ENCODE measurements around the gene CIAPIN1.
"Not testable (repeated sequence)": the region's sequence is repeated elsewhere in the genome, so short reads cannot be mapped to it uniquely, and the experiment has no call there.

Gene CIAPIN1

GRCh38 chr16:57406881-57407280, 40.3 kb downstream of the CIAPIN1 start:
- ATAC-seq, result no peak
- no peak for DNase-seq

GRCh38 chr16:57405097-57405496, 42.1 kb downstream of the CIAPIN1 start:
- ATAC-seq (peak; percentile 26), DNase-seq (no peak)

GRCh38 chr16:57403965-57404817, 43.0 kb downstream of the CIAPIN1 start, which contains the start of gene CCL17:
TSS of gene CCL17 (plus strand) at chr16:57404767. CDS start at chr16:57413933, 9,166 bp downstream.
- no peak for ATAC-seq
- no peak for DNase-seq

GRCh38 chr16:57401943-57402640, 45.1 kb downstream of the CIAPIN1 start:
- ATAC-seq, result no peak
- no peak for DNase-seq

- DNase-seq, ATAC-seq: not testable (repeated sequence)
These were observed 49.7 kb downstream of the CIAPIN1 start for GRCh38 chr16:57397493-57397892.

DNA sequence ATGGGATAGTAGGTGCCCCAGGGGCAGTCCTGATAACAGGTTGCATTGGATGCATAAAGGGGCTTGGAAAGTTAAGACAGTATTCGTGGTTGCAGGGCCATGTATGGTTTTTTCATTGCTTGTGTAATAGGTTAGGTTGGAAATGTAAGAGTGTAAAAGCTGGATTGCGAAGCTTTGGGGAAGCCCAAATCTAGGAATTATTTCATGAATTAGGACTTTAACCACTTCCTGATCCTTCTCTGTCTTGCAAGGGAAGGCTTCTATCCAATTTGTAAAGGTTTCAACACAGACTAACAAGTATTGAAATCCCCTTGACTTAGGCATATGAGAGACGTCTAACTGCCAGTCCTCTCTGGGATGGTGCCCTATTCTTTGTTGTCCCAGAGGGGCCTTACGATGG, 50.4 kb downstream of the CIAPIN1 start:
- ATAC-seq (no peak), DNase-seq (no peak)

GRCh38 chr16:57395026-57395425, 52.2 kb downstream of the CIAPIN1 start:
- DNase-seq (no peak), ATAC-seq (no peak)

DNA sequence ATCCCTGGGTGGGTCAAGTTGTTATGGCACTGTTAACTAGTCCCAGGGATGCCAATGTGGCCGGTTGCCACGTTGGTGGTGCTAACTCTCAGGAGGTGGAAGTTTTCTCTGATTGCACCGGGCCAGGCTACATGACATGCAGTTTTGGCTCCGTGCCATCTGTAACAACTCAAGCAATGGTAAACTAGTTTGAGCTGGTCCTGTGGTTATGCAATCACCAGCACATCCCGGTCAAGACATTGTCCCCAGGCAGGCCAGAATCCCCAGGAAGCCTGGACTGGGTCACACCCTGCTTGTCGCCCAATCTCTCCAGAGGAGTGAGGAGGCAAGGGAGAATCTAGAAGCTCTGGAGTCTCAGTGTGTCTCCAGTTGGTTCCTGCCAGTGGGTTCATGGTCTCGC, 52.7 kb downstream of the CIAPIN1 start:
- ATAC-seq (no peak), DNase-seq (no peak)

DNA sequence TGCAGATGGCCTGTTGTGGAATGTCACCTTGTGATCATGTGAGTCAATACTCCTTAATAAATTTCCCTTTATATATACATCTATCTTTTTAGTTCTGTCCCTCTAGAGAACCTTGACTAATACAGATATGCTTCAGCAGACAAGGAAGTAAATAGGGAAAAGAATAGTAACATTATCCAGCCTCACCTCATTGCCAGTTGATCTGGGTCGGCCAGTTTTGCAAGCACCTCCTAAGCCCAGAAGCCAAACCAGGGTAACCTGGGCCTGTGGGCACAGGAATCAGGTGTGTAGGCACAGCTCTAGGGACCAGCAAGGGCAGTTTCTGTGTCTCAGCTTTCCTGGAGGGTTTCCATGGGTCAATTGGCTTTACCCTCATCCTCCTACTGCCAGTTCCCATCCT, 54.5 kb downstream of the CIAPIN1 start:
- DNase-seq (no peak), ATAC-seq (no peak)

DNA sequence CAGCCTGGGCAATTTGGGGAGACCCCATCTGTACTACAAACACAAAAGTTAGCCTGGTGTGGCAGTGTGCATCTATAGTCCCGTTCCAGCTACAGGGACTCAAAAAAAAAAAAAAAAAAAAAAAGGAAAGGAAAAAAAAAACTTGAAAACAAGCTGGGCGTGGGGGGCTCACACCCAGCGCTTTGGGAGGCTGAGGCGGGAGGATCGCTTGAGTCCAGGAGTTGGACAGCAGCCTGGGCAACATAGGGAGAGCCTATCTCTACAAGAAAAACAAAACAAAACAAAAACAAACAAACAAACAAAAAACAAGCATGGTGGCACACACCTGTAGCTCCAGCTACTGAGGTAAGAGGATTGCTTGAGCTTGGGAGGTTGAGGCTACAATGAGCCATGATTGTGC, 55.5 kb downstream of the CIAPIN1 start:
- ATAC-seq (no peak), DNase-seq (no peak)

DNA sequence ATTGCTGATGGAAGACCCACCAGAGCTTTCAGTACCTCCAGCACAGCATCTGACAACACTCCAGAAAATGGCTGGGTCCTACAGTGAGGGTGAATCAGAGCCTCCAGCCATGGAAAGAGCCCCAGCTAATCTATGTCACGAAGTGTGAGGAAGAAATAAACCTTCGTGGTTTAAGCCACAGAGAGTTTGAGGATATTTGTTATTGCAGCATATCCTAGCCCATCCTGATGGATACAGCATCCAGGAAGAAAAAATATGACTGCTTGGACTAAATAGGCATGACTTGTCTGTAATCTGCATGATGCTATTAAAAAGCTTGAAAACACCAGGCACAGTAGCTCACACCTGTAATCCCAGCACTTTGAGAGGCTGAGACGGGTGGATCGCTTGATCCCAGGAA, 55.9 kb downstream of the CIAPIN1 start:
- DNase-seq (no peak), ATAC-seq (no peak)

- DNase-seq (no peak), ATAC-seq (no peak)
These were observed 56.4 kb downstream of the CIAPIN1 start for GRCh38 chr16:57390636-57391295.

DNA sequence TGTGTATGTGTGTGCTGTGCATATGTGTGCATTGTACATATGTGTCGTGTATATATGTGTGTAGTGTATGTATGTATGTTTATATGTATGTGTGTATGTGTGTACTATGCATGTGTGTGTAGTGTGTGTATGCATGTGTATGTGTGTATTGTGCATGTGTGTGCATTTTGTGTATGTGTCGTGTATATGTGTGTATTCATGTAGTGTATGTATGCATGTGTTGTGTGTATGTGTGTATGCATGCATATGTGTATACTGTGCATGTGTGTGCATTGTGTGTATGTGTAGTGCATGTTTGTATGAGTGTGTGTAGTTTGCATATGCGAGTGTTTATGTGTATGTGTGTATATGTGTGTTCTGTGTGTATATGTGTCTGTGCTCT, 58.1 kb downstream of the CIAPIN1 start:
- ATAC-seq, result no peak
- DNase-seq, result no peak

GRCh38 chr16:57388359-57389086, 58.7 kb downstream of the CIAPIN1 start:
- ATAC-seq (no peak), DNase-seq (no peak)

DNA sequence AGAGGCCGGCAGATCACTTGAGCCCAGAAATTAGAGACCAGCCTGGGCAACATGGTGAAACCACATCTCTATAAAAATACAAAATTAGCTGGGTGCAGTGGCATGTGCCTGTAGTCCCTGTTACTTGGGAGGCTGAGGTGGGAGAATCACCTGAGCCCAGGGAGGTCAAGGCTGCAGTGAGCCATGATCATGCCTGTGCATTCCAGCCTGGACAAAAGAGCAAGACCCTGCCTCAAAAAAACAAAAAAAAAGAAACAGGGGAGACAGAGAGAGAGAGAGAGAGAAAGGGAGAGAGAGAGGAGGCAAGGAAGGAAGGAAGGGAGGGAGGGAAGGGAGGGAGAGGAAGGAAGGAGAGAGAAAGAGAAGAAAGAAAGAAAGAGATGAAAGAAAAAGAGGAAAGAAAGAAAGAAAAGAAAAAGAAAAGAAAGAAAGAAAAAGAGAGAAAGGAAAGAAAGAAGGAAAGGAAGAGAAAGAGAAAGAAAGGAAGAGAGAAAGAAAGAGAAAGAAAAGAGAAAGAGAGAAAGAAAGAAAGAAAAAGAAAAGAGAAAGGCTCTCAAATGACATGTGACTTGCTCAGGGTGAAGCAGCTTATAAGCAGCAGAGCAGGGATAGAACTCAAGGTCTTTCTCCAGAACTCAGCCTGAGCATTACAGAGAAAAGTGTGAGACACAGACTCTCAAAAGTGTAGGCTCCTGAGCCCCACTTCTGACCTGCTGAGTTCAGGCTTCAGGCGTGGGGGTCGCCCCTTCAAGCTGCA, 59.4 kb downstream of the CIAPIN1 start:
- no peak for ATAC-seq
- DNase-seq, result no peak

GRCh38 chr16:57386381-57386951, 60.7 kb downstream of the CIAPIN1 start:
- DNase-seq, result no peak

DNA sequence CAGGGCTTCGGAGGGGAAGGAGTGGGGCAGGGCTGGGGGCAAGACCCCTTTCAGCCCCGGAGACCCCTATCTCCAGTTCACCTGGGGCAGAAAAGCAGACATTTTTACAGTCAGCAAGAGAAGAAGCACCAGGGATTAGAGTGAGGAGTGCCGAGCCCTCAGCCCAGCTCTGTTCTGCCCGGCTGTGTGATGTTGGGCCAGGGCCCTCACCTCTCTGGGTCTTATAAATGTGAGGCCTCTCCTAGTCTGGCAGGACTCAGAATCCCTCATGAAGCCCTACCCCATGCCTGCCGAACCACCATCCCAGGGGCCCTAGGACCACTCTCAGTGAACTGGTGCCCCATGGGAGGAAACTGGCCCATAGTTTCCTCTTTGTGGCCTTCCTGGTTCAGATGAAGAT, 62.1 kb downstream of the CIAPIN1 start:
- DNase-seq (no peak), ATAC-seq (no peak)

More at GRCh38 chr16:57386381-57386951, 60.7 kb downstream of the CIAPIN1 start:
- ATAC-seq, result no peak

DNA sequence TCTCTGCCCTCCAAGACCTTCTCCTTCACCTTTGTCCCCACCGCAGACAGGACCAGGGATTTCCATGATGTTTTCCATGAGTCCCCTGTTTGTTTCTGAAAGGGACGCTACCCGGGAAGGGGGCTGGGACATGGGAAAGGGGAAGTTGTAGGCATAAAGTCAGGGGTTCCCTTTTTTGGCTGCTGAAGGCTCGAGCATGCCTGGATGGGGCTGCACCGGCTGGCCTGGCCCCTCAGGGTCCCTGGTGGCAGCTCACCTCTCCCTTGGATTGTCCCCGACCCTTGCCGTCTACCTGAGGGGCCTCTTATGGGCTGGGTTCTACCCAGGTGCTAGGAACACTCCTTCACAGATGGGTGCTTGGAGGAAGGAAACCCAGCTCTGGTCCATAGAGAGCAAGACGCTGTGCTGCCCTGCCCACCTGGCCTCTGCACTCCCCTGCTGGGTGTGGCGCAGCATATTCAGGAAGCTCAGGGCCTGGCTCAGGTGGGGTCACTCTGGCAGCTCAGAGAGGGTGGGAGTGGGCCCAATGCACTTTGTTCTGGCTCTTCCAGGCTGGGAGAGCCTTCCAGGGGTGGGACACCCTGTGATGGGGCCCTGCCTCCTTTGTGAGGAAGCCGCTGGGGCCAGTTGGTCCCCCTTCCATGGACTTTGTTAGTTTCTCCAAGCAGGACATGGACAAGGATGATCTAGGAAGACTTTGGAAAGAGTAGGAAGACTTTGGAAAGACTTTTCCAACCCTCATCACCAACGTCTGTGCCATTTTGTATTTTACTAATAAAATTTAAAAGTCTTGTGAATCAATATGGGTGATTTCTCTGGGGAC, 62.7 kb downstream of the CIAPIN1 start:
- DNase-seq, result no peak
- no peak for ATAC-seq

DNA sequence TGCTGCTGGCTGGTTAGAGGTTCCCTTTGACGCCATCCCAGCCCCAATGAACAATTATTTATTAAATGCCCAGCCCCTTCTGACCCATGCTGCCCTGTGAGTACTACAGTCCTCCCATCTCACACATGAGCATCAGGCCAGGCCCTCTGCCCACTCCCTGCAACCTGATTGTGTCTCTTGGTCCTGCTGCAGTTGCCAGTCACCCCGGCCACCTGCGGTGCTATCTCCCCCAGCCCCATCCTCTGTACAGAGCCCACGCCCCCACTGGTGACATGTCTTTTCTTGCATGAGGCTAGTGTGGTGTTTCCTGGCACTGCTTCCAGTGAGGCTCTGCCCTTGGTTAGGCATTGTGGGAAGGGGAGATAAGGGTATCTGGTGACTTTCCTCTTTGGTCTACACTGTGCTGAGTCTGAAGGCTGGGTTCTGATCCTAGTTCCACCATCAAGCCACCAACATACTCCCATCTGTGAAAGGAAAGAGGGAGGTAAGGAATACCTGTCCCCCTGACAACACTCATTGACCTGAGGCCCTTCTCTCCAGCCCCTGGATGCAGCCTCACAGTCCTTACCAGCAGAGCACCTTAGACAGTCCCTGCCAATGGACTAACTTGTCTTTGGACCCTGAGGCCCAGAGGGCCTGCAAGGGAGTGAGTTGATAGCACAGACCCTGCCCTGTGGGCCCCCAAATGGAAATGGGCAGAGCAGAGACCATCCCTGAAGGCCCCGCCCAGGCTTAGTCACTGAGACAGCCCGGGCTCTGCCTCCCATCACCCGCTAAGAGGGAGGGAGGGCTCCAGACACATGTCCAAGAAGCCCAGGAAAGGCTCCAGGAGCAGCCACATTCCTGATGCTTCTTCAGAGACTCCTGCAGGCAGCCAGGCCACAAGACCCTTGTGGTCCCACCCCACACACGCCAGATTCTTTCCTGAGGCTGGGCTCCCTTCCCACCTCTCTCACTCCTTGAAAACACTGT, 63.6 kb downstream of the CIAPIN1 start:
- DNase-seq, result no peak

More for the DNA sequence above, 63.6 kb downstream of the CIAPIN1 start:
- ATAC-seq, result peak; percentile 5
